GM12878 (cell line): ENCODE results near the gene JADE2. TPM values are rescaled to one million over a fixed set of nuclear protein-coding genes. Genes with fewer than 3 reads are reported as not detected.

Source experiments
- ATAC-seq: fragments of 200-7000 bp; cut with Tn5 transposase; 3 replicates; pipeline ENCODE4 v1.9.1; 2020; ENCODE audit warnings: mild to moderate bottlenecking, moderate library complexity
- BruUV-seq: library from RNA; stranded (reverse); fragments of 400-500 nt; replicated peaks from 2 replicates; lab custom pipeline; 2021; lab: Mats Ljungman, UMichigan
- CTCF ChIA-PET: fragments of 300-600 bp; sonication (Branson Sonifier 250); formaldehyde crosslinking; extraction: SDS; loops from one replicate; lab custom pipeline; 2021; ENCODE audit warnings: inconsistent platforms; lab: Yijun Ruan, JAX
- POLR2A ChIA-PET: fragments of 350-600 bp; formaldehyde crosslinking; extraction: SDS; loops from one replicate; lab custom pipeline; 2021; ENCODE audit warnings: inconsistent platforms; lab: Charles Lee
- RAD21 ChIA-PET: fragments of 300-600 bp; sonication (Branson Sonifier 250); formaldehyde crosslinking; loops from one replicate; lab custom pipeline; 2023; ENCODE audit warnings: antibody characterized with exemption; ENCODE audit not compliant: unreplicated experiment; lab: Charles Lee
- SMC1A ChIA-PET: fragments of 300-600 bp; sonication (Branson Sonifier 250); formaldehyde crosslinking; loops from one replicate; lab custom pipeline; 2023; ENCODE audit not compliant: unreplicated experiment, uncharacterized antibody; lab: Charles Lee
- DNase-seq: peaks from one replicate; pipeline ENCODE4 v3.0.0-alpha.2; 2011; ENCODE audit warnings: low read depth, low spot score
- FAIRE-seq: peaks from 3 replicates; lab custom pipeline; 2011; peaks lifted over from hg19 to GRCh38; lab: Jason Lieb, UNC
- H2AFZ ChIP-seq: 2 replicates; pipeline ENCODE4 v1.6.0; 2011; ENCODE audit warnings: low read depth, low read length, control low read depth; ENCODE audit not compliant: control insufficient read depth
- H3K27ac ChIP-seq: 2 replicates; pipeline ENCODE4 v1.5.1; 2011; ENCODE audit warnings: control low read depth; ENCODE audit not compliant: control insufficient read depth, insufficient read depth
- H3K27me3 ChIP-seq, 2 experiments: replicated peaks in 1 of 2; 2 replicates each; pipeline versions ENCODE4 v1.6.0 to v1.6.1; 2011; ENCODE audit warnings: low read length in 1 of 2; ENCODE audit not compliant: control insufficient read depth in 2 of 2, insufficient read depth in 2 of 2
- H3K36me3 ChIP-seq, 2 experiments: 2 replicates each; pipeline ENCODE4 v1.5.1; 2011; ENCODE audit warnings: low read length in 1 of 2; ENCODE audit not compliant: control insufficient read depth in 2 of 2, insufficient read depth in 2 of 2
- H3K4me1 ChIP-seq: 2 replicates; pipeline ENCODE4 v1.6.1; 2011; ENCODE audit warnings: mild to moderate bottlenecking, low read length, moderate library complexity, mixed read lengths; ENCODE audit not compliant: control insufficient read depth, insufficient read depth
- H3K4me2 ChIP-seq: 2 replicates; pipeline ENCODE4 v1.6.0; 2011; ENCODE audit warnings: control low read depth; ENCODE audit not compliant: control insufficient read depth, insufficient read depth
- H3K4me3 ChIP-seq: fragments of 200-600 bp; sonication (generic); 2 replicates; pipeline ENCODE4 v1.5.1; 2016
- H3K79me2 ChIP-seq: 2 replicates; pipeline ENCODE4 v1.6.0; 2011; ENCODE audit warnings: low read length; ENCODE audit not compliant: control insufficient read depth, insufficient read depth
- H3K9ac ChIP-seq: 2 replicates; pipeline ENCODE4 v1.8.0; 2011; ENCODE audit warnings: low read length, control low read depth, mixed read lengths; ENCODE audit not compliant: control insufficient read depth, insufficient read depth
- H3K9me3 ChIP-seq: replicated peaks from 3 replicates; pipeline ENCODE4 v1.5.1; 2011; ENCODE audit warnings: mild to moderate bottlenecking, low read length; ENCODE audit not compliant: control insufficient read depth, insufficient read depth
- H4K20me1 ChIP-seq: 2 replicates; pipeline ENCODE4 v1.6.0; 2011; ENCODE audit not compliant: control insufficient read depth, insufficient read depth
- ETV6 ChIP-seq, 2 experiments: fragments of 450-650 bp in 1 of 2; IDR thresholded peaks in 1 of 2; conservative IDR thresholded peaks in 1 of 2; 2 replicates each; pipeline ENCODE4 v1.6.1; 2014; ENCODE audit warnings: antibody characterized with exemption in 1 of 2, borderline replicate concordance in 1 of 2, low read depth in 1 of 2, mild to moderate bottlenecking in 1 of 2, moderate library complexity in 1 of 2
- IKZF2 ChIP-seq, 2 experiments: fragments of 450-650 bp; IDR thresholded peaks; 2 replicates each; pipeline ENCODE4 v1.6.1; 2017; ENCODE audit warnings: mild to moderate bottlenecking in 2 of 2, moderate library complexity in 2 of 2
- NKRF ChIP-seq: fragments of 450-650 bp; conservative IDR thresholded peaks from 2 replicates; pipeline ENCODE4 v1.6.1; 2017; ENCODE audit warnings: mild to moderate bottlenecking, moderate library complexity
- PAX5 ChIP-seq: IDR thresholded peaks from 2 replicates; pipeline ENCODE4 v1.6.1; 2011; ENCODE audit warnings: low read depth, low read length, borderline replicate concordance
- RCOR1 ChIP-seq: conservative IDR thresholded peaks from 2 replicates; pipeline ENCODE4 v1.6.1; 2012; ENCODE audit warnings: low read depth, low read length, improper control_type of control experiment
- RUNX3 ChIP-seq: IDR thresholded peaks from 2 replicates; pipeline ENCODE4 v1.6.1; 2012; ENCODE audit warnings: low read length, inconsistent platforms
- SIX5 ChIP-seq: IDR thresholded peaks from 2 replicates; pipeline ENCODE4 v1.6.1; 2011; ENCODE audit warnings: mild to moderate bottlenecking, low read depth, low read length, moderate library complexity; ENCODE audit not compliant: severe bottlenecking
- STAT1 ChIP-seq: fragments of 450-650 bp; conservative IDR thresholded peaks from 2 replicates; pipeline ENCODE4 v1.6.1; 2014; ENCODE audit warnings: antibody characterized with exemption, mild to moderate bottlenecking
- TAF1 ChIP-seq: IDR thresholded peaks from 2 replicates; pipeline ENCODE4 v1.6.1; 2011; ENCODE audit warnings: mild to moderate bottlenecking, low read depth, low read length, borderline replicate concordance
- TCF7 ChIP-seq: IDR thresholded peaks from 2 replicates; pipeline ENCODE4 v1.6.1; 2014; ENCODE audit warnings: antibody characterized with exemption, borderline replicate concordance
- ZNF24 ChIP-seq: fragments of 450-650 bp; IDR thresholded peaks from 2 replicates; pipeline ENCODE4 v1.6.1; 2017; ENCODE audit warnings: antibody characterized with exemption, mild to moderate bottlenecking
- WGBS: methylation state at CpG from one replicate; pipeline ENCODE4 v1.1.6; 2016; ENCODE audit warnings: low lambda C conversion rate; ENCODE audit not compliant: insufficient replicate concordance, insufficient coverage; ENCODE audit errors: missing lambda C conversion rate; 5-methylcytosine and 5-hydroxymethylcytosine counted together
- in situ Hi-C: fragments of 300-500 bp; cut with MboI; formaldehyde crosslinking; loops from 9 replicates; pipeline ENCODE4 v1.14.3; 2018; ENCODE audit warnings: mixed read lengths
- intact Hi-C: fragments of 100-400 bp; cut with micrococcal nuclease; formaldehyde crosslinking; loops from one replicate; pipeline ENCODE4 v1.14.2; 2022; ENCODE audit not compliant: unreplicated experiment
- polyA plus RNA-seq, 11 experiments: library from polyadenylated mRNA; depleted of rRNA in 4 of 11; unstranded in 6 of 11; stranded (reverse) in 5 of 11; fragments of >200 nt; fragmentation: Nextera tagmentation in 4 of 11; fragmentation: Illumina TruSeq in 1 of 11; extraction: Ambion mirVana in 4 of 11; extraction: Trizol in 1 of 11; gene quantifications; 1 replicate in 1 of 11; 2 replicates in 10 of 11; pipeline versions ENCODE4 v1.2.1 to v1.2.3, GENCODE V29; 2011 to 2016; ENCODE audit warnings: inconsistent platforms in 2 of 11, missing spikeins in 2 of 11, low read depth in 1 of 11
- total RNA-seq, 4 experiments: library from RNA; depleted of rRNA in 3 of 4; stranded (reverse); fragments of >200 nt in 3 of 4; fragmentation: Illumina TruSeq in 1 of 4; extraction: Trizol in 1 of 4; gene quantifications; 2 replicates each; pipeline versions ENCODE4 v1.2.1 to v1.2.3, GENCODE V29; 2013 to 2021
- TF ChIP-seq, protein P1 (sequence below): fragments of 450-650 bp; formaldehyde crosslinking; IDR thresholded peaks from 2 replicates; pipeline ENCODE4 v1.4.0; 2022; ENCODE audit warnings: mild to moderate bottlenecking, moderate library complexity

The JADE2 gene
- total and polyA plus RNA-seq, 10 of the 15 experiments (the other 5 are each of a cell fraction or from before 2014, with no cell fraction given): 1.5 to 67.0 (median 22.4) TPM

DNA sequence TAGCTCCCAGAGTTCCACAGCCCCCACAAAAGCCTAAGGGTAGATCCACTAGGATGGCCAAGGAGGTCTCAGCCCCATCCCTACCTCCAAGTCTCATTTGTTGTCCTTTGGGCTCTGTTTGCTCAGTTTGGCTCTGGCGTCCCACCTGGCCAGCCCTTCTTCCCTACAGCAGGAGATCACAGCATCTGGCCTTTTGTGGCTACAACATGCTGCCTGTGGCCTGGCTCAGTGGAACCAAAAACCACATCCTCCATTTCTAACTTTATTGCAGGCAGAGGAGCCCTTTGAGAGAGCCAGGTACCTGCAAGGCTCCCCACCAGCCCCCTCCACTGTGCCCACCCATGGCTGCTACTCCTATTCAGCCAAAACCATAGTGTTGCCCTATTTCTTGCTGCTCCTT is 11.4 kb downstream of the JADE2 start:
- peaks cover 60% of the 10 kb centered on the region for H3K79me2 ChIP-seq
- CTCF ChIA-PET: interaction anchor here (1.5 to 12.2 kb wide), 4 partner anchors 8 to 18 kb away, joined by 4 to 145 read pairs (median 14); no protein-coding TSS in a partner anchor
- intact Hi-C loops: no loop called here

DNA sequence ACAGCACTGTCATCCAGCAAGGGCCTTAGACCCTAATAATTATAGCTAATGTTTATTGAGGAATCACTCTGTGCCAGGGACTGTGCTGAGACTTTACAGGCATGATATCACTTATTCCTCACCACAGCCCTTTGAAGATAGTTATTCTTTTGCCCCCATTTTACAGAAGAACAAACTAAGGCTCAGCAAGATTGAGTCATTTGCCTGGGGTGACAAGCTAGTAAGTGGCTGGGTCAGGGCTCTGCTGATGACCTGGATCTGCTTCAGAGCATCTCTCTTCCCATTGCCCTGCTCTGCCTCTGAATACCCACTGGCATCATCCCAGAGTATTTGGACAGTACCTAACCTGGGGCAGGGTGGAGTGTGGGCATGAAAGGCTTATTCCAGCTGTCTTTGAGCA is 11.8 kb downstream of the JADE2 start:
- peaks cover 19 to 21% of the 10 kb centered on the region in 2 experiments for H3K36me3 ChIP-seq
- in situ Hi-C loops: no loop called here
- RAD21 ChIA-PET: interaction anchor here (0.6 kb wide), 1 partner anchor 9 kb away, joined by 3 read pairs; no protein-coding TSS in a partner anchor

More for the DNA sequence above, 11.4 kb downstream of the JADE2 start:
- TF ChIP-seq RUNX3 (peak; percentile 80), ETV6 (conservative IDR thresholded peaks at IDR 0.05 in 1 of 2, IDR thresholded peaks at IDR 0.05 in 1 of 2; ENCODE audit: borderline replicate concordance in 1 of 2, low read depth in 1 of 2) (no peak)
- Histone ChIP-seq H3K27me3 (no peaks in the 10 kb centered on the region), H2AFZ (no peak overlapping the region), H3K4me1 (peaks cover 54% of the 10 kb centered on the region), H3K9ac (0 out of 2 replicates have a peak overlapping the region, but pooled peaks have one; percentile 34), H3K27ac (peak overlapping the region; percentile 72), H3K36me3 (peaks cover 17 to 21% of the 10 kb centered on the region in 2 experiments), H3K4me3 (no peak overlapping the region; the same call in 1 of the 2 replicates), H4K20me1 (no peaks in the 10 kb centered on the region; the same call in 1 of the 2 replicates), H3K9me3 (no peaks in the 10 kb centered on the region), H3K4me2 (peak overlapping the region; percentile 4; the same call in 1 of the 2 replicates)
- ATAC-seq (no peak), DNase-seq (no peak), FAIRE-seq (no peak)
- ChIA-PET SMC1A (interaction anchor here (1.4 kb wide), 1 partner anchor 20 kb away, joined by 3 read pairs; no protein-coding TSS in a partner anchor), RAD21 (no interaction called here), POLR2A (interaction anchor here (0.6 to 1.2 kb wide), 3 partner anchors 8 to 16 kb away, joined by 3 to 6 read pairs (median 3); no protein-coding TSS in a partner anchor)
- no TSS peak for BruUV-seq
- in situ Hi-C loops: no loop called here
- WGBS: 0% methylated on average over 1 of the region's 1 CpG

More for the DNA sequence above, 11.8 kb downstream of the JADE2 start:
- Histone ChIP-seq H3K9ac (no peak overlapping the region), H4K20me1 (no peaks in the 10 kb centered on the region; the same call in 1 of the 2 replicates)
- no peak for TF ChIP-seq SIX5
- TF ChIP-seq TCF7: no peak
- no peak for TF ChIP-seq RCOR1
- TF ChIP-seq, protein P1, sequence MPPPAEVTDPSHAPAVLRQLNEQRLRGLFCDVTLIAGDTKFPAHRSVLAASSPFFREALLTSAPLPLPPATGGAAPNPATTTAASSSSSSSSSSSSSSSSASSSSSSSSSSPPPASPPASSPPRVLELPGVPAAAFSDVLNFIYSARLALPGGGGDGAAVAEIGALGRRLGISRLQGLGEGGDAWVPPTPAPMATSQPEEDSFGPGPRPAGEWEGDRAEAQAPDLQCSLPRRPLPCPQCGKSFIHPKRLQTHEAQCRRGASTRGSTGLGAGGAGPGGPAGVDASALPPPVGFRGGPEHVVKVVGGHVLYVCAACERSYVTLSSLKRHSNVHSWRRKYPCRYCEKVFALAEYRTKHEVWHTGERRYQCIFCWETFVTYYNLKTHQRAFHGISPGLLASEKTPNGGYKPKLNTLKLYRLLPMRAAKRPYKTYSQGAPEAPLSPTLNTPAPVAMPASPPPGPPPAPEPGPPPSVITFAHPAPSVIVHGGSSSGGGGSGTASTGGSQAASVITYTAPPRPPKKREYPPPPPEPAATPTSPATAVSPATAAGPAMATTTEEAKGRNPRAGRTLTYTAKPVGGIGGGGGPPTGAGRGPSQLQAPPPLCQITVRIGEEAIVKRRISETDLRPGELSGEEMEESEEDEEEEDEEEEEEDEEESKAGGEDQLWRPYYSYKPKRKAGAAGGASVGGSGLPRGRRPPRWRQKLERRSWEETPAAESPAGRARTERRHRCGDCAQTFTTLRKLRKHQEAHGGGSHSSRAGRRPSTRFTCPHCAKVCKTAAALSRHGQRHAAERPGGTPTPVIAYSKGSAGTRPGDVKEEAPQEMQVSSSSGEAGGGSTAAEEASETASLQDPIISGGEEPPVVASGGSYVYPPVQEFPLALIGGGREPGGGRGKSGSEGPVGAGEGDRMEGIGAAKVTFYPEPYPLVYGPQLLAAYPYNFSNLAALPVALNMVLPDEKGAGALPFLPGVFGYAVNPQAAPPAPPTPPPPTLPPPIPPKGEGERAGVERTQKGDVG (CRISPR knock-in tag): no peak
- TF ChIP-seq PAX5: no peak
- no peak for TF ChIP-seq NKRF
- no peak for TF ChIP-seq TAF1
- no peak for TF ChIP-seq IKZF2 (IDR thresholded peaks at IDR 0.05)
- no peak for TF ChIP-seq STAT1
- no peak for TF ChIP-seq ZNF24
- TF ChIP-seq, all 136 proteins: peak for 0
- no peak overlapping the region for H2AFZ ChIP-seq
- H3K27me3 ChIP-seq: no peaks in the 10 kb centered on the region
- H3K4me2 ChIP-seq: no peak overlapping the region; the same call in 1 of the 2 replicates
- ATAC-seq: no peak
- DNase-seq: no peak
- intact Hi-C loops: no loop called here
- BruUV-seq: no TSS peak
- no peaks in the 10 kb centered on the region for H3K9me3 ChIP-seq
- SMC1A ChIA-PET: interaction anchor here (1.4 kb wide), 1 partner anchor 20 kb away, joined by 3 read pairs; no protein-coding TSS in a partner anchor
- no peak overlapping the region for H3K4me3 ChIP-seq
- no peak for FAIRE-seq
- H3K4me1 ChIP-seq: peaks cover 55% of the 10 kb centered on the region
- peaks cover 56% of the 10 kb centered on the region for H3K79me2 ChIP-seq
- CTCF ChIA-PET: interaction anchor here (2.5 to 3.1 kb wide), 2 partner anchors 10 to 18 kb away, joined by 8 to 19 read pairs; no protein-coding TSS in a partner anchor
- H3K27ac ChIP-seq: peak overlapping the region; percentile 72; the same call in 1 of the 2 replicates
- POLR2A ChIA-PET: interaction anchor here (0.6 to 1.2 kb wide), 3 partner anchors 8 to 15 kb away, joined by 3 to 6 read pairs (median 3); no protein-coding TSS in a partner anchor
